GM18505 (cell line): ENCODE measurements around the gene GRIP2.

Experiments
- ATAC-seq: cut with Tn5 transposase; IDR thresholded peaks from one replicate; pipeline ENCODE4 v1.9.1; 2021; ENCODE audit not compliant: unreplicated experiment
- POLR2A ChIP-seq: IDR thresholded peaks from 4 replicates; pipeline ENCODE4 v1.6.1; 2011; ENCODE audit warnings: borderline replicate concordance; ENCODE audit not compliant: insufficient read depth, insufficient read length; ENCODE audit errors: extremely low read depth

GRIP2 gene

DNA sequence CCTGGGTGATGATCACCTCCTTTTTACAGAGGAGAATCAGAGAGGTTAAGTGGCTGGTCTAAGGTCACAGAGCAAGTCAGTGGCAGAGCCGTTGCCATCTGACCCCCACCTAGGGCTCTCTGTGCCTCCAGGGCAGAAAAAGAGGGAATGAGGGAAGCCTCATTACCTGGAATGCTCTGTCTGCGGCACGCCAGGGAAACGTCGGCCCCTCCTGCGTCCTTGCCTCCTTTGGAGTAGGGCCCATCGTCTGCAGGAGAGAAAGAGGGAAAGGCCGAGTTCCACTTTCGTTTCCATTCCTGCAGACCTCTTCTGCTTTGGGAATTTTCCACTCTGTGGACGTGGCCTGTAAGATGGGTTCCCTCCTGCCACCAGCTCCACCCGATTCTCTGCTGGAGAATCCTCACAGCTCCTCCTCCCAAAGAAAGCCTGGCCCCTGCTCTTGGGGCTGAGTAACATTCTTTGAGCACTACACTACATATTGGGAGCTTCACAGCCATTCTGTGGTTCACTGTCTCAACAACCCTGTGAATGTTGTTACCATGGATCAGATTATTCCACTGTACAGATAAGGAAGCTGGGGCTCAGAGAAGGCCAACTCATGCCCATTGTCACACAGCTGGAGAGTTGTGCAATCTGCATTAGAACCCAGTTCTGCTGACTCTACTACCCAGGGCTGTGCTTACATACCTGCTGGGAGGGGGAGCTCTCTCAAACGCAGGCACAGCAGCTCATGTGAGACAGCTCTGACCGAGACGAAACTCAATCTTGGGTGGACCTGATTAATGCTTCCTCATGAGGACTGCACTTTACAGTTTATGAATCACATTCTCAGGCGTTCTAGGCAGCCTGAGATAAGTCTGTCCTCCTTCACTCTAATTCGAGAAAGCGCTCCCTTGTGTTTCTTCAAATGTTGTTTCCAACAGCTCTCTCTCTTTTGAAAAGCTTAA is 14.2 kb downstream of the GRIP2 start:
- TF ChIP-seq POLR2A: no peak
- ATAC-seq: no peak

DNA sequence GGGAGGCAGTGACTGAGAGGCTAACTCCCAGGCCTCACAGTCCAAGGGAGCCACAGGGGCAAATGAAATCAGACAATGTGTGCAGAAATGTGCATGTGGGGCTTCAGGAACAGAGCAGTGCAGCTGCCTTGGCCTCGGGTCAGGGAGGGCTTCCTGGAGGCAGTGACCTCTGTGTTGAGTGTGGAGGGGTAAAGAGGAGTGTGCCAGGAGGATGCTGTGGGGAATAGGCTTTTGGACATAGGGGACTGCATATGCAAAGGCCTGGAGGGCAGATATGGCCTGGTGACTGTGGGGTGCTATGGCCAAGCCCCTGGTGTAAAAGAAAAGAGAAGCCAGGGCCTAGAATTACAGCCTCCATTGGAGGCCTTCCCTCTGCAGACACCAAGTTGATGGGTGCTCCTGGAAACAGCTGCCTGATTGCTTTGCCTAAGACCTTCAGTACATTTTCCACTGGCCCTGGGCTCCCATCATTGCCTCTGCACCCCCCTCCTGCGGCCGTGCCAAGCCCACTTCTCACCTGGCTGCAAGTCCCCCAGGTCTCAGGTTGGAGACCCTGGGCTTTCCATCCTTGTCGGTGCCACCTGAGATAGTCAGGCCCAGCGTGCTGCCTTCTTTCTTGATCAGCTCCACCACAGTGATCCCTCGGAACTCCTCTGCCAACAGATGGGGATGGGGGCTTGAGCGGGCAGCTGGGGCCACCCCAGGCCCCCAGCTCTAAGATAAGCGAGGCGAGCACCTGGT is 15.1 kb downstream of the GRIP2 start:
- no peak for TF ChIP-seq POLR2A
- ATAC-seq: no peak

DNA sequence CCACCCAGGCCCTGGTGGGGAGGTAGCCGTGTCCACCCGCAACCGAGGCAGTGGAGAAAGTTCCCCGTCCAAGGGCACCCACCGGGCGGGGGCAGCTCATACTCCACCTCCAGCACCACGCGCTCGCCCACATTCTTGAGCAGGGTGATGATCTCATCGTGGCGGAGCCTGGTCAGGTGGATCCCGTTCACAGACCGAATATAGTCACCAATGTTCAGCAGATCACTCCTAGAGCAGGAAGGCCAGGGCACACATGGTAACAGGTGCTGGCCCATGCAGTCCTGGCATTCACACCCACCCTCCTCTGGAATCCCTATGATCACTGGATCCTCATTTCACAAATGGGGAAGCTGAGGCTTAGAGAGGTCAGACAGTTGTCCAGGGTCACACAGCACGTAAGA is 15.8 kb downstream of the GRIP2 start:
- ATAC-seq: no peak
- no peak for TF ChIP-seq POLR2A

DNA sequence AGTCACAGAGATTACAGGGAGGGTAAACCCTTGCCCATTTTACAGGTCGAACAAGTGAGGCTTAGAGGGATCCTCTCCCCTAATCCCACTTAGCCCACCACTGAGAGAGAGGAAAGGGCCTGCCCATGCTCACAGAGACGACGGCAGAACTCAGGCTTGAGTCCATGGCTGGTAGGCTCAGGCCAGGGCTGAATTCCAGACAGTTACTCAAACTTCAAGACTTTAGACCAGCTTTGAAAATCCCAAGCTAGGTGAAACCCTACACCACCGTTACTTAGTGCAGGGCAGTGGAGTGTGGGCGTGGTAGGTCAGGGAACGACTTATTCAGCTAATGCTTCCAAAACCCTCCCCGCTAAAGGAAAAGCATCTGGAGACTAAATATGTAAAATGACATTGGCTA is 16.4 kb downstream of the GRIP2 start:
- no peak for TF ChIP-seq POLR2A
- ATAC-seq: no peak

DNA sequence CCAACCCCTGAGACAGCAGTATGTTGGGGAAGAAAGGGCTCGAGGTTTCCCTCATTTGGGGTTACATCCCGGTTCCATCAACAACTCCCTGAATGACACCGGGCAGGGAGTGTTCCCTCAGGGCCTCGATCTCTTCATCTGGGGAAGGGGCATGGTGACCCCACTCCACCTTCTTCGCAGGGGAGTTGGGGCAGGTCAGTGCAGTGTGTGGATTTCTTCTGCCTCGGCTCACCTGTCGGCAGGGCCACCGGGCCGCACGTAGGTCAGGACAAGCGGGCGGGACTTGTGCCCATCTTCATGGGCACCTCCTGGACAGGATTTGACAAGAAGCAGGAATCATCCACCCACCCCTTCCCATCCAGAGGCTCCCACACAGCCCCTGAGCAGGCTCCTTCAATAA is 17.4 kb downstream of the GRIP2 start:
- no peak for TF ChIP-seq POLR2A
- no peak for ATAC-seq

DNA sequence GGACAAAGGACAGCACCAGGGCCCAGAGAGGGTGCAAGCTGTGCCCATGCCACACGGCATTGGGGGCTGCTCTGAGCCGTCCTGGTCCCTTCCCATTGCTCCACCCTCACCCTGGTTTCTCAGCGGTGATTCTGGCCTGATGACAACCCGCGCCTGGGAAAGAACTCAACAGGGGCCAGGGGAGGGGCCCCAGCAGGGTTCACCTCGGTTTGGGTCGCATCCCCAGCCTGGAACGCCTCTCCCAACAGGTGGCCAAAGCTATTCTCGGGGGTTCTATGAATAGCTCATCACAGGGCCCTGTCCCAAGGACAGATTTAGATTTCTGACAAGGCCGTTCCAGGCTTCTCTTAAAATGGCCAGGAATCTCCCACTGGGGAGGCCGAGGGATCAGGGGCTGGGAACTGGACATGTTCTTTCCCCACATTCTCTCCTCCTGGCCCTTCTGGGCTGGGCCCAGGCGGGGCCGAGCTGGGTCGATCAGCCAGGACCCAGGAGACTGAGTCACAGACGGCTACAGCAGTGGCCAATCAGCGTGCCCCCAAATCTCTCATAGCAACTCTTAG is 17.9 kb downstream of the GRIP2 start:
- no peak for ATAC-seq
- no peak for TF ChIP-seq POLR2A

DNA sequence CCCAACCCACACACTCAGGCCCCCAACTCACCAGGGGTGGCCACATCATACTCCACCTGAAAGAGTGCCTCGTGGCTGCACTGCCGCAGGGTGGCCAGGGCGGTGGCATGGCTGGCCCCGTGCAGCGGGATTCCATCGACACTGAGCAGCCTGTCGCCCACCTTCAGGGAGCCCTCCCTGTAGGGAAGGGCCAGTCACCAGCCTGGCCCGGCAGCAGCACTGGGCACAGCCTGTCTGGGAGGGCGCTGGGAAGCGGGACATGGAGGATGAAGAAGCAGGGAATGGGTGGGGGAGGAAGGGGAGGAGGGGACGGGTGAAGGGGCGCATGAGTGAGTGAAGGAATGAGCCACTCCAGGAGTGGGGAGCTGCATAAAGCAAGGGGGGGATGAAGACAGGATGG is 18.5 kb downstream of the GRIP2 start:
- TF ChIP-seq POLR2A: no peak
- ATAC-seq: no peak

DNA sequence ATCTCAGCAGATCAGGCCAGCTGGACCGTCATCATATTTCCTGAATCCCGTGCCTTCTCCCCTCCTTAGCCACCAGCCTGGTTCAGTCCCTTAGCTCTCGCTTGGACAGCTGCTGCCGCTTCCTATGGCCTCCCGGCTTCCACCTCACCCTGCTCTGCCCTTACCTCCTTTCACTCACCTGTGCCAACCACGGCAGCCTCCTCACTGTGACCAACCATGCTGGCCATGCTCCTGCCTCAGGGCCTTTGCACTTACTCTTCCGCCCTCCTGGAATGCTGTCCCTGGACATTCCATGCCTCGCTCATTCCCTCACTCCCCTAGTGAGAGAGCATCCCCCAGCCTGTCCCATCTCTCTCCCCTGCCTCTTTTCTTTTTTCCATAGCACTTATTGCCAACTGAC is 19.2 kb downstream of the GRIP2 start:
- TF ChIP-seq POLR2A: no peak
- no peak for ATAC-seq

DNA sequence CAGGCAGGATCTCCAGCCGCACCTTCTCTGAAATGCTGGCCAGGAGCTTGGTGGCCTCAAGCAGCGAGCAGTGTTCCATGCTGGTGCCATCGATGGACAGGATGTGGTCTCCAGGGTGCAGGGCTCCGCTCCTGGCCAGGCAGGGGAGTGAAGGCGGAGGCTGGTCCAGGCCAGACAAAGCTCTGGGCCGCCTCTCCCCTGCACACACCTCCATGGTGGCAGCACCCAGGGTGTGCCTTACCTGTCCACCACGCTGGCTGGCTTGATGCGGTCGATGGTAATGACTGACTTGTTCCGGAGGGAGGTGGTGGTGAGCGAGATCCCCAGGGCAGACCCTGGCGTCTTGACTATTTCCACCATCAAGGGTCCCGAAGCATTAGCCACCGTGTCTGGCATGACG is 20.0 kb downstream of the GRIP2 start:
- ATAC-seq: no peak
- TF ChIP-seq POLR2A: no peak

DNA sequence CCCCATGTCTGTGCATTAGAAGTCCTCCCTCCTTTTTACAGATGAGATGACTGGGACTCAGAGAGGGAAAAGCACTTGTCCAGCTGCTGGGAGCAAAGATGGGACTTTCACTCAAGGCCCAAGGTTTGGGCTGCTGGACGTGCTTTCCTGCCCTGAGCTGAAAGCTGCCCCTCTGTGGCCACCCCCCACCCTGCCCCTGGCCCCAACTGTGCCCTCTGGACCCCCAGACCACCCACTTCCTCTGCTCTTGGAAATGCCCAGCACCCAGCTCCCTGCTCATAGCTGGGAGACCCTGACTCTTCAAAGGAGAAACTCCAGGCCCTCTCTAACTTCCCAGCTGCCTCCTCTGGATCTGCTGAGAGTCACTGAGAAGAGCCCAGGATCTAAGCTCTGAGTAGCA is 20.7 kb downstream of the GRIP2 start:
- no peak for TF ChIP-seq POLR2A
- ATAC-seq: no peak

DNA sequence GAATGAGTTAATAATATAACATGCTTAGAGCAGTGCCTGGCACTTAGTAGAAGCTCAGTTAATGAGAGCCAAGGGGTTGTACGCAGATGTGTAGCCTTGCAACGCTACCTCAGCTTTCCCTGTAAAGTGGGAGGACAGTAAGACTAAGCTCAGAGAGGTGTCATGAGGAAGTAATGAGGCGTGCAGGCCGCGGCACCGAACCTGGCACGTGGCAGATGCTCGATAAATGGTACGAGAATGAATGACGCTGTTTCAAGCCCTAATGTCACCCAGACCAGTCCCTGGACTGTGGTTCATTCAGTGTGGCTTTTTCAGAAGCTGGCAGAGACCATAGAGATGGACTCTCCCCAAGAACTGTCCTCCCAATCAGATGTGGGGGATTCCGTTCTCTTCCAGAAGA is 21.2 kb downstream of the GRIP2 start:
- no peak for TF ChIP-seq POLR2A
- no peak for ATAC-seq

DNA sequence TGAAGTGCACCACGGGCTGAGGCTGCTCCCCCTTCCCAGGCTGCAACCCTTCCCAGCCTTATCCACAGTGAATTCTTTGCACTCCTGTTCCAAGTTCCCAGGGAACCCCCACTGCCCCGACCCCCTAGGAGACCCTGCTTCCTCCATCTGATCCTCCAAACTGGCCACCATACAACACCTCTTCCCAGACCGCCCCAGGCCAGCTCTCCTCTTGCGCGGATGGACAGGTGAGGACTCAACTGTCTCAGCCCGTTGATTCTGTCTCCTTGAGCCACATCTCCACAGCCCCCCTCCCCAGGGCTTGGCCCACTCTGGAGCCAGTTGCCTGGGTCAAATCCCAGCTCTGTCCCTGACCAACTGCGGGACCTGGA is 21.7 kb downstream of the GRIP2 start:
- TF ChIP-seq POLR2A: no peak
- ATAC-seq: no peak

DNA sequence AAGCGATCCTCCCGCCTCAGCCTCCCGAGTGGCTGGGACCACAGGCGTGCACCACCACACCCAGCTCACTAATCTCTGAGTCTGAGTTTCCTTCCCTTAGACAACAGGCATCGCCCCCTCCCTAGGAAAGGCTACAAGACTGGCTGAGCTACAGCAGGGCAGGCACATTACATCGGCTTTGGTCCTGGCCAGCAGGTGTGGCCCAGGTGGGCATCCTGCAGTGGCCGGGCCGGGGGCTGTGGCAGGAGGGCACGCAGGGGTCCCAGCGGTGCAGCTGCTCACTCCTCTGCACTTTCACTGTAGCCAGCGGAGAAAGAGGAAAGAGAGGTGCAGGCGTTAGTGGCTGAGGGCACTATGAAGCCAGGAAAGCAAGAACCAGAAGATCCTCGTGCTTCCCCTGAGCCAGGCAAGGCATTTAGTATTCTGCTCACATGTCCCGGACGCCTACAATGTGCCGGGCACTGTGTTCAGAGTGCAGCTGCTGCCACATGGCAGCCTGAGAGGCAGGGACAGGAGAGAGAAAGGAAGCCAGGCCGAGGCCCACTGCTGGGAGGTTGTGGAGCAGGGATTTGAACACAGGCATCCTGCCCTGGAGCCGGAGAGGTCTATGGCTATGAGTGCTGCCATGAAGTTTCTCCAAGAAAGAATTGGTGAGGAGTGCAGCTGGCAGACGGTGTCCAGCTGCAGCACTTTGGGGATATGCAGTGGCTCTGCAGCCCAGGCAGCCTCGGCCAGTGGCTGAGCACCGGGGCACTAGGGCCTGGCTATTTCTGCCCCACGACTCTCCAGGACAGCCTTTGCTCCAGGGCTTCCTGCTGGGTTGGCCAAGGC is 22.3 kb downstream of the GRIP2 start:
- no peak for TF ChIP-seq POLR2A
- ATAC-seq: no peak
